Uterus (tissue), 2 donors: ENCODE data around the gene SUPT3H.

Experiments used
- POLR2A ChIP-seq, 2 donors: fragments of 450-650 bp; IDR thresholded peaks; one replicate each; pipeline ENCODE4 v1.6.1; 2016; ENCODE audit warnings: antibody characterized with exemption in 2 of 2, mild to moderate bottlenecking in 1 of 2, moderate library complexity in 1 of 2
- TF ChIP-seq, protein P1 (sequence below), 4 experiments: fragments of 200-600 bp in 2 of 4; fragments of 450-650 bp in 2 of 4; sonication (generic) in 2 of 4; IDR thresholded peaks; one replicate each; pipeline ENCODE4 v1.5.1; 2016 to 2019; ENCODE audit warnings: antibody characterized with exemption in 4 of 4, mild to moderate bottlenecking in 2 of 4, moderate library complexity in 1 of 4

DNA sequence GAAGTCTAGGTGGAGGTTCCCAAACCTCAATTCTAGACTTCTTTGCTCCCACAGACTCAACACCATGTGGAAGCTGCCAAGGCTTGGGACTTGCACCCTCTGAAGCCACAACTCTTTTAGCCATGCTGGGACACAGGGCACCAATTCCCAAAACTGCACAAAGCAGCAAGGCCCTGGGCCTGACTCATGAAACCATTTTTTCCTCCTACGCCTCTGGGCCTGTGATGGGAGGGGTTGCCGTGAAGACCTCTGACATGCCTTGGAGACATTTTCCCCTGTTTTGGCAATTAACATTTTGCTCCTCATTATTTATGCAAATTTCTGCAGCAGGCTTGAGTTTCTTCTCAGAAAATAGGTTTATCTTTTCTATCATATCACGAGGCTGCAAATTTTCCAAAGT is 405.0 kb downstream of the SUPT3H start:
- TF ChIP-seq, protein P1, sequence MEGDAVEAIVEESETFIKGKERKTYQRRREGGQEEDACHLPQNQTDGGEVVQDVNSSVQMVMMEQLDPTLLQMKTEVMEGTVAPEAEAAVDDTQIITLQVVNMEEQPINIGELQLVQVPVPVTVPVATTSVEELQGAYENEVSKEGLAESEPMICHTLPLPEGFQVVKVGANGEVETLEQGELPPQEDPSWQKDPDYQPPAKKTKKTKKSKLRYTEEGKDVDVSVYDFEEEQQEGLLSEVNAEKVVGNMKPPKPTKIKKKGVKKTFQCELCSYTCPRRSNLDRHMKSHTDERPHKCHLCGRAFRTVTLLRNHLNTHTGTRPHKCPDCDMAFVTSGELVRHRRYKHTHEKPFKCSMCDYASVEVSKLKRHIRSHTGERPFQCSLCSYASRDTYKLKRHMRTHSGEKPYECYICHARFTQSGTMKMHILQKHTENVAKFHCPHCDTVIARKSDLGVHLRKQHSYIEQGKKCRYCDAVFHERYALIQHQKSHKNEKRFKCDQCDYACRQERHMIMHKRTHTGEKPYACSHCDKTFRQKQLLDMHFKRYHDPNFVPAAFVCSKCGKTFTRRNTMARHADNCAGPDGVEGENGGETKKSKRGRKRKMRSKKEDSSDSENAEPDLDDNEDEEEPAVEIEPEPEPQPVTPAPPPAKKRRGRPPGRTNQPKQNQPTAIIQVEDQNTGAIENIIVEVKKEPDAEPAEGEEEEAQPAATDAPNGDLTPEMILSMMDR (IDR thresholded peaks at IDR 0.05) = no peak
- no peak for TF ChIP-seq POLR2A (IDR thresholded peaks at IDR 0.05)
